Panc1 (cell line): ENCODE results near the gene PDZRN4.

ENCODE experiments used
- CTCF ChIP-seq: fragments of 450-650 bp; IDR thresholded peaks from 2 replicates; pipeline ENCODE4 v1.5.1; 2017; ENCODE audit warnings: mild to moderate bottlenecking
- POLR2AphosphoS5 ChIP-seq: IDR thresholded peaks from 2 replicates; pipeline ENCODE4 v1.6.1; 2012; ENCODE audit warnings: mild to moderate bottlenecking, low read depth, low read length, moderate library complexity
- REST ChIP-seq, 2 experiments: IDR thresholded peaks; 2 replicates each; pipeline ENCODE4 v1.6.1; 2011 to 2012; ENCODE audit warnings: low read depth in 2 of 2, control low read depth in 1 of 2, low read length in 1 of 2, mild to moderate bottlenecking in 1 of 2, moderate library complexity in 1 of 2; ENCODE audit not compliant: insufficient read depth in 1 of 2
- SIN3A ChIP-seq: IDR thresholded peaks from 2 replicates; pipeline ENCODE4 v1.6.1; 2012; ENCODE audit warnings: low read depth, mild to moderate bottlenecking, low read length, moderate library complexity, borderline replicate concordance; ENCODE audit not compliant: insufficient read depth
- TCF7L2 ChIP-seq: IDR thresholded peaks from 2 replicates; pipeline ENCODE4 v1.6.1; 2011; ENCODE audit warnings: mild to moderate bottlenecking, low read depth, low read length, inconsistent platforms

GRCh38 chr12:41254004-41254914 is 66.1 kb downstream of the PDZRN4 start:
- no peak for TF ChIP-seq CTCF
- no peak for TF ChIP-seq REST (IDR thresholded peaks at IDR 0.05; ENCODE audit: insufficient read depth in 1 of 2, low read depth in 2 of 2, low read length in 1 of 2)
- no peak for TF ChIP-seq POLR2AphosphoS5
- TF ChIP-seq SIN3A = no peak
- TF ChIP-seq TCF7L2 = no peak
